Activated naive CD8-positive, alpha-beta T cell treated with anti-CD3 and anti-CD28 coated beads, Interleukin-2, amount 50 U/mL, for 16 hours (primary cell): ENCODE data around the gene TSTD2.

Experiments
- DNase-seq: peaks from one replicate; pipeline ENCODE4 v3.0.0-alpha.2; 2020; ENCODE audit warnings: low read depth, low spot score

TSTD2 gene

GRCh38 chr9:97563458-97564135 lies 69.6 kb downstream of the TSTD2 start:
- DNase-seq: no peak

GRCh38 chr9:97562542-97562941 lies 70.6 kb downstream of the TSTD2 start:
- DNase-seq: no peak

- no peak for DNase-seq
Measured at GRCh38 chr9:97561501-97561900, 71.7 kb downstream of the TSTD2 start.

- no peak for DNase-seq
Measured at GRCh38 chr9:97560851-97561250, 72.3 kb downstream of the TSTD2 start.

- DNase-seq: no peak
Measured at GRCh38 chr9:97560154-97560553, 73.0 kb downstream of the TSTD2 start.

GRCh38 chr9:97559111-97559514 lies 74.1 kb downstream of the TSTD2 start:
- DNase-seq: no peak

- DNase-seq: no peak
Measured at GRCh38 chr9:97558701-97559101, 74.5 kb downstream of the TSTD2 start.

GRCh38 chr9:97557606-97558095 lies 75.5 kb downstream of the TSTD2 start:
- DNase-seq: no peak

GRCh38 chr9:97556721-97557605 lies 76.2 kb downstream of the TSTD2 start:
- DNase-seq: no peak

GRCh38 chr9:97556036-97556720 lies 77.0 kb downstream of the TSTD2 start:
- DNase-seq: no peak

- DNase-seq: no peak
Measured at GRCh38 chr9:97555164-97555563, 78.0 kb downstream of the TSTD2 start.

GRCh38 chr9:97554566-97555075 lies 78.5 kb downstream of the TSTD2 start:
- DNase-seq: no peak

GRCh38 chr9:97553841-97554240 lies 79.3 kb downstream of the TSTD2 start:
- no peak for DNase-seq

GRCh38 chr9:97553141-97553540 lies 80.0 kb downstream of the TSTD2 start:
- no peak for DNase-seq

GRCh38 chr9:97551308-97551707 lies 81.9 kb downstream of the TSTD2 start:
- no peak for DNase-seq

GRCh38 chr9:97550386-97550785 lies 82.8 kb downstream of the TSTD2 start:
- DNase-seq: no peak
